Epithelial cell of esophagus (primary cell): Measurements from ENCODE around the gene FAM227A.

Experiments used
- DNase-seq: peaks from one replicate; pipeline ENCODE4 v3.0.0; 2010; ENCODE audit warnings: low read depth
- H3K4me3 ChIP-seq: 2 replicates; pipeline ENCODE4 v1.5.1; 2011; ENCODE audit warnings: mild to moderate bottlenecking, low read length, control low read depth
- CTCF ChIP-seq: IDR thresholded peaks from 2 replicates; pipeline ENCODE4 v1.5.1; 2011; ENCODE audit warnings: low read depth, mild to moderate bottlenecking, low read length, control low read depth, inconsistent platforms; ENCODE audit not compliant: insufficient read depth; ENCODE audit errors: missing control alignments

The FAM227A gene

GRCh38 chr22:38566726-38567504 lies 89.3 kb downstream of the FAM227A start:
- H3K4me3 ChIP-seq, result no peak overlapping the region
- DNase-seq, result no peak
- TF ChIP-seq CTCF, result no peak

GRCh38 chr22:38565441-38565840 lies 90.8 kb downstream of the FAM227A start:
- no peak for DNase-seq
- no peak for TF ChIP-seq CTCF
- H3K4me3 ChIP-seq, result no peak overlapping the region

- DNase-seq, result no peak
- no peak overlapping the region for H3K4me3 ChIP-seq
- TF ChIP-seq CTCF, result no peak
These were observed 91.5 kb downstream of the FAM227A start for GRCh38 chr22:38564669-38565068.

GRCh38 chr22:38554281-38554680 lies 101.9 kb downstream of the FAM227A start:
- H3K4me3 ChIP-seq, result no peak overlapping the region
- DNase-seq, result no peak
- TF ChIP-seq CTCF, result no peak

- no peak for TF ChIP-seq CTCF
- DNase-seq, result peak; percentile 83
- H3K4me3 ChIP-seq, result no peak overlapping the region
These were observed 106.9 kb downstream of the FAM227A start for GRCh38 chr22:38549101-38549894.

GRCh38 chr22:38540701-38541100 lies 115.5 kb downstream of the FAM227A start:
- DNase-seq, result no peak
- H3K4me3 ChIP-seq, result no peak overlapping the region
- no peak for TF ChIP-seq CTCF
